HG02981 (cell line): Measurements from ENCODE around the gene HABP4.

ENCODE experiments used
- ATAC-seq: cut with Tn5 transposase; IDR thresholded peaks from one replicate; pipeline ENCODE4 v1.9.1; 2021; ENCODE audit warnings: mild to moderate bottlenecking, moderate library complexity; ENCODE audit not compliant: unreplicated experiment

The HABP4 gene

DNA sequence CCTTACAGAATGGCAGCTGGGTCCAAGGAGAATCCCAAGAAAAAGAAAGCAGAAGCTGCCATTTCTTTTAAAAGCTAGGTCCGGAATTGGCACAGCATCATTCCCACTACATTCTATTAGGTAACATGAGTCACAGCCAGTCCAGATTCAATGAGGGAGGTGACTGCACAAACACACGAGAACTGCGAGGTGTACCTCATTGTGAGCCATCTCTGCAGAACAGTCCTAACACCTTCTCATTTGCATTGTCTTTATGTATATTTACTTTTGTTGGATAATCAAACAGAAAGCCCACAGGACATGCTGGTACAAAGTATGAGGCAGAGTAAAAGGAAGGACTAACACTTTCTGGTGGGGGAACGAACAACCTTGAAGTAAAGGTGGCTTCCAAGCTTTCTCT is 14.6 kb upstream of the HABP4 start:
- ATAC-seq, result no peak

DNA sequence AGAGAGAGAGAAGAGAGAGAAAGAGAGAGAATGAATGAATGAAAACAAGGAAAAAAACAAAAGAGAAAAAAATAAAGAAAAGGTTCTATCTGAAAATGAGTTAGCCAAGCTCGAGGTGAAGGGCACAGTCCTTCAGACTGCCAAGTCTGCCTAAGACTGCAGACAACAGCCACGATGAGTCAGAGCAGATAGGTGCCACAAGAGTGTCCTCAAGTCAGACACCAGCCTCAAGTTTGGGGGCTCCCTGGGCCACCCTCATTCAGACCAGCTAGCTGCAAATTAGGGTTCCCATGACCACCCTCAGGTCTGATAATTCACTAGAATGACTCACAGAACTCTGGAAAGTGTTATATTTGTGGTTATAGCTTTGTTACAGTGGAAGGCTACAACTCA is 13.9 kb upstream of the HABP4 start:
- ATAC-seq, result no peak

DNA sequence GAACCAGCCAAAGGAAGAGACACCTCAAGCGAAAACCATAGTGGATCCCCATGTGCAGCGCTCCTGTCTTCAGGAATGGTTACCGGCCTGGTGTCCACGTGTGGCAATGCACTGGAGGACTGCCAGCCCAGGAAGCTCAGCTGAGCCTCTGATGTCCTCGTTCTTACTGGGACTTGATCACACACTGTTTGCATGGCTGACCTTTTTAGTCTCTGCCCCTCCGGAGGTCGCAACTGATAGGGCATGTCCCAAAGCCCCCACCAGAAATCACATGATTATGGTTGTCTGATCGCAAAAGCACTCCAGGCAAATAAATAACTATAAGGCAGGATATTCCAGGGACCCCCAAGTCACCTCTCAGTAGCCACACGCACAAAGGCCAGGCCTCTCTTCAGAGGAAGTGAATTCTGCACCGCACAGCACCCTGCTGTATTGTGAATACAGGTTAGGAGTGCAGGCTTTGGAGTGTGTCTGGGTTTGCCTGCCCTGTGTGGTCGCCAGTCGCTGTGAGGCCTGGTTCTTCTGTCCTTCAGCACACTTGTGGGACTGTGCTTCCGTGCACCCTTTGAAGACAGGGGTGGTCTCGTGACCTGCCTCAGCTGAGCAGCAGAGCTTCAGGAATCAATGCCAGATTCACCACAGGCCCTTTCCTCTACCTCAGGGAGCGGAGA is 13.4 kb upstream of the HABP4 start:
- no peak for ATAC-seq

DNA sequence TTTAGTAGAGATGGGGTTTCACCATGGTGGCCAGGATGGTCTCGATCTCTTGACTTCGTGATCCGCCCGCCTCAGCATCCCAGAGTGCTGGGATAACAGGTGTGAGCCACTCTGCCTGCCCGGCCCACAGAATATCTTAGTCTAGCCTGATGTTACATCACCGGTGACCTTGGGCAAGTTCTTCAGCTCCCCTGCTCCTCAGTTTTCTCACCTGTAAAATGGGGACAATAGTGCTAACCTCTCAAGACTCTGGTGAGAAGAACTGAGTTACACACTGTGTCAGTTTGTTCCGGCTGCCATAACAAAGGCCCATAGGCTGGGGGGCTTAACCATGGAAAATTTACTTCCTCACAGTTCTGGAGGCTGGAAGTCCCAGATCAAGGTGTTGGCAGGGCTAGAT is 12.5 kb upstream of the HABP4 start:
- ATAC-seq, result no peak

DNA sequence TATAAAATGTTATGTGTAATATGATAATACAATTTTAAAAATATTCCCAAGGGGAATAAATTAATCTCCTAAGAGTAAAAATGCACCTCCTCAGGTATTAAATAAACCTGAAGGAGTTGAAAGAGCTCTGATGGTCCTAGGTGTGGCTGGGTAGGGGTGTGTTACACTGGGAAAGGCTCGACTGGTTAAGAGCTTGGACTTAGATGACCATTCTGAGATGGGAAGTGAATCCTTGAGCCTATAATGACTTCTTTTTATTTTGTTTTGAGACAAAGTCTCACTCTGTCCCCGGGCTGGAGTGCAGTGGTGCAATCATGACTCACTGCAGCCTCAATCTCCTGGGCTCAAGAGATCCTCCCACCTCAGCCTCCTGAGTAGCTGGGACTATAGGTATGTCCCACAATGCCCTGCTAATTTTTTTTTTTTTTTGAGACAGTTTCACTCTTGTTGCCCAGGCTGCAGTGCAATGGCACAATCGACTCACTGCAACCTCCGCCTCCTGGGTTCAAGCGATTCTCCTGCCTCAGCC is 9.2 kb upstream of the HABP4 start:
- ATAC-seq, result no peak

DNA sequence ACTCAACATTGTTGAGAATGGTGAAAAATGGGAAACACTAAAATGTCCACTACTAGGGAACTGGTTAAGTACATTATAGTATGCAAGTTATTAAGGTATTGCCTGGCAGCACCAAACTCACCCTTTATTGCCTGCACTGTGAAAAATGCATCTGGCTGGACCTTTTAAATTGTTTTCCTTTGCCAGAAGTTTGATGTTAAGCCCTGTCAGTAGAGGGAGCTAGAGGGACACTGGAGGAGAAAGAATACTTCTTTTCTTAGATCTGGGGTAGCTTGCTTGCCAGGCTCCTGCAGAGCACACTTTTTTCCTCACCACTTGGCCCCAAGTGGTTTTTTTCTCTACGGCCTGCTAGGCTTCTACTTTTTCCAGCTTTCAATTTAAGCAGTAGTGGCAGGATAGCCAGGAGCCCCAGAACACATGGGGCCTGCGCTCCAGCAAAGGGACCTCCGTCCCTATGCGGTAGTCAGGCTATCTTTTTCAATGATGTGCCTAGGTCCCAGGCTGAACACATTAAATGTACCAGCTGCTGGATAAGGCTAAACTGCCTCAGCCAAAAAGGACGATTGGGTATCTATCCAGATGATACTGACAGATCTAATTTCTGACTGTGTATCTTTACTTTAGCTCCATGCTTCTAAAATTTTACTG is 8.0 kb upstream of the HABP4 start:
- ATAC-seq, result no peak

DNA sequence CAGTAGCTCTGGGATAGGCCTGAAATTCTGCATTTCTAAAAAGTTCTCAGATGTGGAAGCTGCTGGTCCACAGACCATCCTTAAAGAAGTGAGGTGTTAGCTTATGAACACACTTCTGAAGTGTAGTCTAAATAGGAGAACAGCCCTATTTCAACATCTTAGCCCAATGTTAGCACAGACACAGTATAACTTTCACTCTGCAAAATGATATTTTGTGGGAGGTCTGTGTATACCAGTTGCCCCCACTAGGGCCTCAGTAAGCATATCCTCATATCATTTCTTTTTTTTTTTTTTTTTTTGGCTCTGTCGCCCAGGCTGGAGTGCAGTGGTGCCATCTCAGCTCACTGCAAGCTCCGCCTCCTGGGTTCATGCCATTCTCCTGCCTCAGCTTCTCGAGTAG is 7.5 kb upstream of the HABP4 start:
- no peak for ATAC-seq

DNA sequence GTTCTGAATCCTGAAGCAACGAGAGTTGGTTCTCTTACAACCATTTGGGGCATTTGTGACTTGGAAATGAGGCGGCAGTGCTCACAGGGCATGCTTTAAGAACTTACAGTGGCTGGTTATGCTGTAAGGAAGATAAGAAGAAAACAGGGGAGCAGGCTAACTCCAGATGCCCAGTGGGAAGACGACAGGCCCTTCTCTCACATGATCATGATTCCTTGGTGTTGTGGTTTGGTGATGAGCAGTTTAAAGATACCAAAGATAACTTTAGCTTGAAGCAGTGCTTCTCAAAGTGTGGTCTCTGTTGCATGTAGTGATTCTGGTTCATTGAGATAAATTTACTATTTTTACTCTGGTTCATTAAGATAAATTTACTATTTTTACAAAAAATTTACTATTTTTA is 2.6 kb upstream of the HABP4 start:
- ATAC-seq, result no peak

DNA sequence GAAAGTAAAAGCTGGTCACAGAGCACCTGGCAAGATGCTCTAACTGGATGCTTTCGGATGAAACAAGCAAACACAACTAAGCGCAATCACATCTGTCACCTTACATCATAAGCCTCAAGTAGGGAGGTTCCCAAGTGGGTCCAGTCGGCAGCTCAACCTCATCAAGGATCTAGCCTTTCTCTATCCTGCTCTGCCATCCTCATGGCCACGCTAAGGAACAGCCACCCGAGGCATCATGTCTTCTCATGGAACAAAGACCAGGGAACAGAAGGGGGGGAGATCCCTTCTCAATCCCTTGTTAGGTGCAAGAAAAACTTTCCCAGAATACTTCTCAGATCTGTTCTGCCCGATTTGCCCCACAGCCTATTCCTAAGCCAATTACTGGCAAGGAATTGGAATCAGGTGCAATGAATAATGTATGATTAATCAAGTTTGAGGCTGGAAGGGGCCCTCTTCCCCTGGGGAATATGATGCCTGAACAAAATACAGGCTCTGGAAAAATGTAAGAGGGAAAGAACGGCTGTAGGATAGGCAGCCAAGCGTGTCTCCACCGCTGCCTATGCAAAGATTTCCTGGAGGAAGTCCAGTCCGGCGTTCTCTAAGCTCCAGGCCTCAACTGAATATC is 1.3 kb upstream of the HABP4 start:
- no peak for ATAC-seq

DNA sequence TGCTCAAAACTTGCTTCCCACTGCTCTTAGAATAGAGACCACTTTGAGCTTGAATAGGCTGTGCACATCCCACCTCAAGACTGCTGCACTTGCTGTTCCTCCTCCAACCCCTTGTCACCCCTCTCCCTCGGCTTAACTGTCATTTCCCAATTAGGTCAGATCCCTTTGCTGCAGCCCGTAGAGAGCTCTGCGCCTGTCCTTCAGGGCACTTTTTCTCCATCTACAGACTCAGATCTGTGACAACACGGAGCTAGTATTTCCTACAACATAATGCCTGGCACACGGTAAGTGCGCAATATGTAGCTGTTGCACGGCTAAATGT is 485 bp upstream of the HABP4 start:
- peak; percentile 11 for ATAC-seq

DNA sequence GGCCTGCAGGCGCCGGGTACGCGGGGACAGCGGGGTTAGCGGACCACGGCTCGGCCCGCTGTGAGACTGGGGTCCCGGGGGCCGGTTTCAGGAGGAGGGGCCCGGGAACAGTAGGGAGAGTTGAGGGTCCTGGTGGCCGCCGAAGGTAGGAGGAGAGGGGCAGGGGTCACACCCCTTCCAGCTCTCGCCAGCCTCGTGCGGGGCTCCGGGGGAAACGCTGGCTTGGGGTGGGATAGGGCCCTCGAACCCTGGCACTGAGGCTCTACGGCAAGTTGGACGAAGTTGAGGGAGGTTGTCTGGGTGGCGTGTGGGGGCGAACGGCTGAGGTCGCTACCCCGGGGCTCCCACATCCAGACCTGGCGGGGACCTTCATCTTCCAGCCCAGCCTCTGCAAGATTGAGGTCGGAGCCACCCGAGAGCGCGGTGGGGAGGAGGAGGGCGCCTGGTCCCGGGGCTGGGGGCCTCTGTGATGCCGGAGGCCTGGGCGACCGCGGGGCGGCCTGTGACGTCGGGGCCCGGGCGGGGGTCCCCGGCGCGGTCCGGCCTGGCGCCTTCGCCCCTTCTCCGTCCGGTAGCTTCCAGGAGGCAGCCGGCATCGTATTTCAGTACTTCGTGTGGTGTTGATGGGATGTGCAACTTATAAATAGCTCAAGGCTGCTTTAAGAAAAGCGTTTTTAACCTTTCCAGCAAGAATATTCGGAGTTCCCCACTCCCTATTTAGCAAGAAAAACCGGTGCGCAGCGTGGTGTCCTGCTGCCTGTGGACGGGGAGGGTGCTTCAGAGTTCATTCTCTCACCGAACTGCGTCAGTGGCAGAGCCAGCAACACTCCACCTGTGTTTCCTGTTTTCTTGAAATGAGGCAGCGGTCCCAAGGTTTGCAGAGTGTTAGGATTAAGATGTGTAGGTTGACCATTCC is 902 bp downstream of the HABP4 start:
- peak; percentile 0 for ATAC-seq

DNA sequence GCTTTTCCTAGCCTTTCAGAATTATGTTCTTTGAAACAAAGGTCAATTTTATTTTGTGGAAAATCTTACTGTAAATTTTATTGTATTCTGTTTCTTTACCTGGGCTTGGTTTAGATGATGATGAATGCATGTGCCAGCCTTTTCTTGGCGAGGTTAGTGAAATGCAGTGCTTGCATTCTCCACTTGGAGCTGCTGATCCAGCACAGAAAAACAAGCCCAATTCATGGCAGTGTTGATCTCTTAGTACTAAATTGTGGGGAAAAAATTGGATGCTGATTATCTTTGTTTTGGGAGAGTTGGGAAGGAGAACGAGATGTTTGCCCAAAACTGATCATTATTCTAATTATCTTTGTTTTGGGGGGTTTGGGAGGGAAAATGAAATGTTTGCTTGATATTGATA is 3.7 kb downstream of the HABP4 start:
- ATAC-seq, result no peak

DNA sequence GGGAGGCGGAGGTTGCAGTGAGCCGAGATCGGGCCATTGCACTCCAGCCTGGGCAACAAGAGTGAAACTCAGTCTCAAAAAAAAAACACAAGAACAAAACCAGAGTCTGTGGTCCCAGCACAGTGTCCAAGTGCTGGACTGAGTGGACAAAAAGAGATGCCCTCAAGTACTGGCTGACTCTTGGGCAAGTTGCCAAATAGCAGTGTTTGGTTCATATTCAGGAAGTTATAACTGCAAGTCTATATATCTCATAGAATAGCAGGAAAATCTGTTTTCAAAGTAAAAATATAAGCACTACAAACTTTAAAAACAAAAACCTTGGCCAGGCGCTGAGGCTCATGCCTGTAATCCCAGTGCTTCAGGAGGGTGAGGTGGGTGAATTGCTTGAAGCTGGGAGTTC is 7.3 kb downstream of the HABP4 start:
- no peak for ATAC-seq

DNA sequence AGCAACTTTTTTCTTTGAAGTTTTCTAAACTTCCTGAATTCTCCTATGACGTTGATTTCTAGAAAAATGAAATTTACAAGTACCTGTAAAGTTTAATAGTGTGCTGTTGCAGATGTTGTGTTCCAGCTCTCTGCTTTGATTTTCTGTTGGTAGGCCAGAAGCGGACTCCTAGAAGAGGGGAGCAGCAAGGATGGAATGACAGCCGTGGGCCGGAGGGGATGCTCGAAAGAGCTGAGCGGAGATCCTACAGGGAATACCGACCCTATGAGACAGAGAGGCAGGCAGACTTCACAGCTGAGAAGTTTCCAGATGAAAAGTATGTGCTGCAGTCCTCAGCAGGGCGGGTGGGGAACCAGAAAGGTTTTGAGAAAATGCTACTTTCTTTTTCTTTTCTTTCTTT is 8.3 kb downstream of the HABP4 start:
- ATAC-seq, result no peak

DNA sequence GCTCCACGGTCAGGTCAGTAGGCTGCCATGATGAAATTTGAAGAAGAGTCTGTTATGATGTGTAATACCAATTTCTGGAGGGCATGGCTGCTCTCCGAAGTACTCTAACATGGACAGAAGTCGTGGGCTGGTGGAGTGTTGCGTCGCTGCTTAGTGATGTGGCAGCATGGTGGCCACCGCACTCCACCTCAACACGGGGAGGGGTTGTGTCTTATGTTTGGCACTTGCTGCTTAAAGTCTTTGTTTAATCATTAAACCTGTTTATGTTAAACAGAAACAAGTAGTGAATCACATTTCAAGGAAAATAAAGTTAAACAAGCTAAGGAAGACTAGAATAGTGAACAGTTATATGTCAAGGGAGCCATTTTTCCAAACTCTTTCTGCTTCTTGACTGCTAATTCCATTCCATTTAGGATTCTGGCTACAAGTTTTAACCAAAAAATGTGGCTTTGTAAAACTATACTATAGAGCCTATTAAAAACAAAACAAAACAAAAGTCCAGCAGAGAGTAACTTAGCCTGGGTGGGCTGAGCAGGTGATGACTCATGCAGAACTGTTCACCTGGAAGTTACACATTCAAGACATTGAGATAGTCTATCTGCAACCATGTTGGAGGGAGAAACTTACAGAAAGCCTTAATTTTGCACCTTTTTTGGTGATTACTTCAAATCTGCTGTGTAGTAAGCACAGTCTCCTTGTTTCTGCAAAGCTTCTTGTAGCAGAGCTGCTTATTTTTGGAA is 9.5 kb downstream of the HABP4 start:
- no peak for ATAC-seq

DNA sequence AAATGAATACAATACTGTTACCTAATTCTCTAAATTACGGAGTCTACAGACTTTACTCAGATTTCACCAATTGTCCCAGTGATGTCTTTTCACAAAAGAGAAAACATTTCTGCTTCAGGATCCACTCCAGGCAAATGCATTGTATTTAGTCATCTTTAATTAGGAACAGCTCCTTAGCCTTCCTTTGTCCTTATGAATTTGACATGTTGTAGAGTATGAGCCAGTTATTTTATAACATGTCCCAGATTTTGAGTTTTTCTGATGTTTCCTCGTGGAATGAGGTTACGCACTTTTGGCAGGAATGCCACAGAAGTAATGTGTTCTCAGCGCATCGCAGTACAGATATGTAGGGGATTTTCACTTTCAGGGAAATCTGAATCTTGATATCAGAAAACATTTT is 10.5 kb downstream of the HABP4 start:
- ATAC-seq, result no peak

DNA sequence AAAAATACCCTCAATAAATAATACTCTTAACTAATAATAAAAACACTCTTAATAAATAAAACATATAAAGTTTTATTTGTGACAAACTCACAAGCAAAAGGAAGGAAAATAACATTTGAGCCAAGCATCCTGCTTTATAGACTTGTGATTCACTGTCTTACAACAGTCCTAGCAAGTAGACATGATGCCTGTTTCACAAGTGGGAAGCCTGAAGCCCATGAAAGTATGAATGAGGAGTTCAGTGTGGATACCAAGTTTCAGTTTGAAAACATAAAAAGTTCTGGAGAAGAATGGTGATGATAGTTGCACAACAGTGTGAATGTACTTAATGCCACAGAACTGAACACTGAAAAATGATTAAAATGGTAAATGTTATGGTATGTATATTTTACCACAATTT is 10.9 kb downstream of the HABP4 start:
- ATAC-seq, result no peak

DNA sequence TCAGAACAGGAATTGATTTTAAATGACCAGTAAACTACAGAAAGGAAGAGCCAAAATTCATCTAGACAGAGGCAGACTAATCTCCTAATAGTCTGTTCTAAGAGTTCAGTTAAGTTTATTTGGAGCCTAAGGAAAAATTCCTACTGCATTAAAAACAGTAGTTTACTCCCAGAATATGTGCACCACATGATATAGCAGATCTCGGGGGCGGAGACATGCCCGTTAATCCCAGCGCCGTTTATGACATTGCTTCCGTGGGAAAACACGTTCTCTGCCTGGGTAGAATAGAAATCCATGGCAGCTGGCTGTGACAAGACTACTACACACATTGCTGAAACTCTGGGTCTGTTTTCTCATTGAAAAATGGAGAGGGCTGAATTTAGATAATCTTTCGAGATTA is 11.4 kb downstream of the HABP4 start:
- no peak for ATAC-seq

DNA sequence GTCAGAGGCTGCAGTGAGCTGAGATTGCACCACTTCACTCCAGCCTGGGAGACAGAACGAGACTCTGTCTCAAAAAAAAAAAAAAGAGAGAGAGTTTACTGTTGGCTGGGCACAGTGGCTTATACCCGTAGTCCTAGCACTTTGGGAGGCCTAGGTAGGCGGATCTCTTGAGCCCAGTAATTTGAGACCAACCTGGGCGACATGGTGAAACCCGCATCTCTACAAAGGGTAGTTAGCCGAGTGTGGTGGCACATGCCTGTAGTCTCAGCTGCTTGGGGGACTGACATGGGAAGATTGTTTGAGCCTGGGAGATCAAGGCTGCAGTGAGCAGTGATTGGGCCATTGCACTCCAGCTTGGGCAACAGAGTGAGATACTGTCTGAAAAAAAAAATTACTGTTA is 12.6 kb downstream of the HABP4 start:
- no peak for ATAC-seq

DNA sequence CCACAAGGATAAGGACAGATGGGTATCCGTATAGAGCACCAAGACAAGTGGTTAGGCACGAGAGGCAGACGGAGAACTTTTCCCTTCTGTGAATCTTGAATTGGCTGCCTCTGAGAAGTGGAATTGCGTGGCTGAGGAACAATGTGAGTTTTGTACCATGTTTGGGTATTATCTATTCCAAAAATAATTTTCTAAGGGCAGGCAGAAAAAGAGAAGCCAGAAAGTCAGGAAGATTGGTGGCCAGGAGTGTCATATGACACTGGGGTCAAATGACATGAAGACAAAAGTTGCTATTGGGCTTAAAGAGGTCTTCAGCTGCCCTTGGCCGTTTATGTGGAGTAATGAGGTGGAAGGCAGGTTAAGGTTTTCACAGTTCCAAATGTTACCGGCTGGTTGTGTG is 14.5 kb downstream of the HABP4 start:
- ATAC-seq, result no peak

DNA sequence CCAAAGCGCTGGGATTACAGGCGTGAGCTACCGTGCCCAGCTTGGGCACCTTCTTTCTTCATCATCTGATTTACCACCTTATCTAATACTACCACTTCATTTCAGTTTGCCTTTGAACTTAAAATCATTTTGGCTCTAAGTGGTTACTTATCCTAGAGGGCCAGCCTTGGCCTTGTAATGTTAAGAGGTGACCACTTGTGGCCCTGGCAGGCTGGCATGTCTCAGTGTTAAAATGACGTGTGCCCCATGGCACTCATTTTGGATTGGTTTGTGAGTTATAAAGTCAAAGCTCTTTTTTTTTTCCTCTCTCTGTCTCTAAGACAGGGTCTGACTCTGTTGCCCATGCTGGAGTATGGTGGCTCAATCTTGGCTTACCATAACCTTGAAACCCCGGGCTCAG is 17.8 kb downstream of the HABP4 start:
- no peak for ATAC-seq
